Measurements from ENCODE around the gene MRPL41.

GRCh38 chr9:137520614-137521404 lies 30.9 kb upstream of the MRPL41 start:
- TF ChIP-seq EZH2phosphoT487 (IDR thresholded peaks at IDR 0.05; ENCODE audit: insufficient read depth, low read depth) (no peak), EZH2 (IDR thresholded peaks at IDR 0.05; ENCODE audit: insufficient read depth, poor library complexity, severe bottlenecking) (no peak)

All from GM23248 (cell line).